T-helper 1 cell treated with Interleukin-12 subunit alpha and Interleukin-12 subunit beta and Interleukin-4 antibody, amounts not matched to agents 30 ng/mL and 1 ng/mL, for 36 hours (primary cell): ENCODE results near the gene OST4. TPM values are rescaled to one million over a fixed set of nuclear protein-coding genes. Genes with fewer than 3 reads are reported as not detected.

Experiments used
- intact Hi-C: fragments of 100-400 bp; cut with micrococcal nuclease; formaldehyde crosslinking; loops from one replicate; pipeline ENCODE4 v1.15.1; 2024
- total RNA-seq: library from RNA; stranded (reverse); gene quantifications from 2 replicates; pipeline ENCODE4 v1.2.3, GENCODE V29; 2022

The OST4 gene
- total RNA-seq, 1 donor from 2014 or later = 390 TPM

- intact Hi-C loops = loop anchor here (10.0 kb wide), 1 partner anchor 814 kb away; the partner anchor contains the start of genes HADHA and HADHB
Observed at GRCh38 chr2:27059141-27059820, 12.2 kb downstream of the OST4 start.

- intact Hi-C loops = loop anchor here (10.0 kb wide), 1 partner anchor 813 kb away; the partner anchor contains the start of genes HADHA and HADHB
Observed at GRCh38 chr2:27058210-27058609, 13.2 kb downstream of the OST4 start.

GRCh38 chr2:27057184-27057583 lies 14.3 kb downstream of the OST4 start:
- intact Hi-C loops = loop anchor here (10.0 kb wide), 1 partner anchor 812 kb away; the partner anchor contains the start of genes HADHA and HADHB

- intact Hi-C loops = loop anchor here (5.0 to 10.0 kb wide), 2 partner anchors 267 to 810 kb away; partner anchors contain the start of genes CENPA, HADHA and HADHB
Observed at GRCh38 chr2:27054721-27055120, 16.7 kb downstream of the OST4 start.

- intact Hi-C loops = loop anchor here (5.0 to 10.0 kb wide), 2 partner anchors 266 to 809 kb away; partner anchors contain the start of genes CENPA, HADHA and HADHB
Observed at GRCh38 chr2:27053776-27054175, 17.7 kb downstream of the OST4 start.

GRCh38 chr2:27053321-27053720 lies 18.1 kb downstream of the OST4 start:
- intact Hi-C loops = loop anchor here (5.0 to 10.0 kb wide), 2 partner anchors 266 to 809 kb away; partner anchors contain the start of genes CENPA, HADHA and HADHB

- intact Hi-C loops = loop anchor here (1.0 to 10.0 kb wide), 11 partner anchors 29 to 1341 kb away; partner anchors contain the start of genes CAD, CENPA, FOSL2 and GTF3C2
Observed at GRCh38 chr2:27051902-27052645, 19.4 kb downstream of the OST4 start.

- intact Hi-C loops = loop anchor here (1.0 to 10.0 kb wide), 17 partner anchors 19 to 1342 kb away; partner anchors contain the start of genes CAD, CENPA, EIF2B4 and FOSL2
Observed at GRCh38 chr2:27050996-27051901, 20.2 kb downstream of the OST4 start, which contains the start of gene AGBL5. Gene AGBL5, plus strand, starts transcription at chr2:27051668. Its CDS starts 1,291 bp downstream, at chr2:27052959.

GRCh38 chr2:27050281-27050995 lies 21.0 kb downstream of the OST4 start:
- intact Hi-C loops = loop anchor here (1.0 to 10.0 kb wide), 10 partner anchors 18 to 1342 kb away; partner anchors contain the start of genes CENPA, EIF2B4, FOSL2 and HADHA

GRCh38 chr2:27049422-27050280 lies 21.8 kb downstream of the OST4 start:
- intact Hi-C loops = loop anchor here (1.0 to 10.0 kb wide), 10 partner anchors 17 to 1343 kb away; partner anchors contain the start of genes CENPA, EIF2B4, FOSL2 and HADHA

- intact Hi-C loops = no loop called here
Observed at GRCh38 chr2:27042985-27043634, 28.3 kb downstream of the OST4 start.

GRCh38 chr2:27042159-27042661 lies 29.2 kb downstream of the OST4 start:
- intact Hi-C loops = no loop called here

- intact Hi-C loops = no loop called here
Observed at GRCh38 chr2:27041752-27042151, 29.7 kb downstream of the OST4 start.

- intact Hi-C loops = no loop called here
Observed at GRCh38 chr2:27040282-27040681, 31.2 kb downstream of the OST4 start.

- intact Hi-C loops = no loop called here
Observed at GRCh38 chr2:27039871-27040270, 31.6 kb downstream of the OST4 start.

- intact Hi-C loops = no loop called here
Observed at GRCh38 chr2:27039426-27039825, 32.0 kb downstream of the OST4 start.

- intact Hi-C loops = no loop called here
Observed at GRCh38 chr2:27038631-27039339, 32.7 kb downstream of the OST4 start.
